GM11168 (cell line): ENCODE data around the gene SPNS1.
"Not testable (repeated sequence)": the region's sequence is repeated elsewhere in the genome, so short reads cannot be mapped to it uniquely, and the experiment has no call there.

Experiments used
- in situ Hi-C: fragments of 300-500 bp; cut with MboI; formaldehyde crosslinking; loops from one replicate; pipeline ENCODE4 v1.12.0; 2022; ENCODE audit warnings: low sequenced_read_pairs; ENCODE audit not compliant: unreplicated experiment

Gene SPNS1

DNA sequence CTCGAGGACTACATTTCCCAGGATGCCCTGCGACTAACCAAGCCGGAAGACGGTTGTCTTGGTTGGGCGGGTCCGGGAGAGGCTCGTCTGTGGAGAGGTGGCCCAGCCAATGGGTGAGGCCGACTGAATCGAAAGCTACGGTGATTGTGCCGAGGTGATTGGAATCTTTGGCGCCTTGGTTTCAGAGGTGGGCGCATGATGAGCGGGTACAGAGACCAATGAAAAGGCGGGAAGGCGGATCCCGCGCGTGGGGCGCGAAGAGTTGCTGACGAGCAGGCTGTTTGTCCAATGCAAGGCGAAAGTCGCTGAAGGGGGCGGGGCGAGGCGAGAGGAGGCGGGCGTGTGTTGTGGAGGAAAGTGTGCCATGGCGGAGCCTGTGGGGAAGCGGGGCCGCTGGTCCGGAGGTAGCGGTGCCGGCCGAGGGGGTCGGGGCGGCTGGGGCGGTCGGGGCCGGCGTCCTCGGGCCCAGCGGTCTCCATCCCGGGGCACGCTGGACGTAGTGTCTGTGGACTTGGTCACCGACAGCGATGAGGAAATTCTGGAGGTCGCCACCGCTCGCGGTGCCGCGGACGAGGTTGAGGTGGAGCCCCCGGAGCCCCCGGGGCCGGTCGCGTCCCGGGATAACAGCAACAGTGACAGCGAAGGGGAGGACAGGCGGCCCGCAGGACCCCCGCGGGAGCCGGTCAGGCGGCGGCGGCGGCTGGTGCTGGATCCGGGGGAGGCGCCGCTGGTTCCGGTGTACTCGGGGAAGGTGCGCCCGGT is 23.7 kb upstream of the SPNS1 start, which contains the start of gene NFATC2IP:
Gene NFATC2IP (plus strand): TSS at position 290 of the 762 bp plus-strand sequence. CDS start 75 bp downstream, at position 365.
- in situ Hi-C loops: no loop called here

- in situ Hi-C loops: no loop called here
Measured at GRCh38 chr16:28951410-28951943, 23.1 kb upstream of the SPNS1 start.

DNA sequence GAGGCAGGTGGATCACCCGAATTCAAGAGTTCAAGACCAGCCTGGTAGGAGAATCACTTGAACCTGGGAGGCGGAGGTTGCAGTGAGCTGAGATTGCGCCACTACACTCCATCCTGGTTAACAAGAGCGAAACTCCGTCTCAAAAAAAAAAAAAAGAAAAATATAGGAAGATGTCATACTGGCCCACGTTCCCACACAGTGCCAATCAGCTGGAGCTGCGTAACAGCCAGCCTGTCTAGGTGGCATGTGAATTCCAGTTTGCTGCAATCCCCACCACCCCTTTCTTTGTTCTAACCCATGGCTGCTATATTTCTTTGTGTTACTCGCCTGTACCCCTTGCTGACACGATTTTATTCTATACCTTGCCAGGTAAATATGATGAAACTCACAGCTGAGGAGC is 16.4 kb upstream of the SPNS1 start:
- in situ Hi-C loops: no loop called here

- in situ Hi-C loops: no loop called here
Measured at GRCh38 chr16:28958836-28959235, 15.7 kb upstream of the SPNS1 start.

DNA sequence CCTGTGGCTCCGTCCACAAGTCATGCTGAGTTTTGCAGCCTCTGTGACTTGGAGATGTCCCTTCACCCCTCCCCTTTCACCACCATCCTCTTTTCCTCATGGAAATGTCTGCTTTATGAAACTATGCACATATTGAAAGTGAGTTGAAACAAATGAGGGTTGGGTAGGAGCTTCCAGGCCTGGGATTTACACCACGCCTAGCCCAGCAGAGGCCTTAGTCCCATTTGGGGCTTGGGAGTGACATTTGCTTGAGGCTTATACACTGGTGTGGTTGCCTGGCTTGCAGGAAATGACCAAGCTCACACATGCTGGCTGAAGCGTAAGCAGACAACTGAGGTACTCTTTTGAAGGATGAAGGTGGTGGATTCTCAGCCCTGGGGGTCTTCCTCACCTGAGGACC is 10.5 kb upstream of the SPNS1 start:
- in situ Hi-C loops: no loop called here

DNA sequence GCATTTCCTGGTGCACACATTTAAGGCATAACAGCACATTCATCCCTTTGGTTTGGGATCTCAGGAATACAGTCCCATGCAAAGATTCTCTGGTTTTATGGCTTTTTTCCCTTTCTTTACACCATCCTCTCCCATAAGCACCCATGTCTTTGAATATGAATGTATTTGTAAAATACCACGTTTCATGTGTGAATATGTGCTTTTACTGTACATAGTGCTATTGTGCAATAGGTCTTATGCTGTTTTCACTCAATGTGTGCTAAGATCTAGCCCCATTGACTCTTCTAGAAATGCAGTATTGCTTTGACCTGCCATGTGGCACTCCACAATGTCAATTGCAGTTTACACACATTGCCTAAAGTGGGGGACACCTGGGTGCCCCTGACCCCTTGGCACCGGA is 10.1 kb upstream of the SPNS1 start:
- in situ Hi-C loops: no loop called here

DNA sequence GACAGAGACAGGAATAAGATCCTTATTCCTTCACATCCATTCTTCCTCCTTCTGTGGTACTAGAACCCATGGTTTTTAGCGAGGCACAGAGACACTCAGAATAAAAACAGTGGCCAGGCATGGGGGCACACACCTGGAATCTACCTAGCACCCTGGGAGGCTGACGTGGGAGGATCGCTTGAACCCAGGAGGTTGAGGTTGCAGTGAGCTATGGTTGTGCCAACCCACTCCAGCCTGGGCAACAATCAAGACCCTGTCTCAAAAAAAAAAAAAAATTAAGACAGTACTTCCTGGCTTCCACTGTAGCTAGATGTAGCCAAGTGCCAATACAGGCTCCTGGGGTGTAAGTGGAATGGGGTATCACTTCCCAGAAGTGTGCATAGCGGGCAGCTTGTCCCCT is 7.4 kb upstream of the SPNS1 start:
- in situ Hi-C loops: no loop called here

DNA sequence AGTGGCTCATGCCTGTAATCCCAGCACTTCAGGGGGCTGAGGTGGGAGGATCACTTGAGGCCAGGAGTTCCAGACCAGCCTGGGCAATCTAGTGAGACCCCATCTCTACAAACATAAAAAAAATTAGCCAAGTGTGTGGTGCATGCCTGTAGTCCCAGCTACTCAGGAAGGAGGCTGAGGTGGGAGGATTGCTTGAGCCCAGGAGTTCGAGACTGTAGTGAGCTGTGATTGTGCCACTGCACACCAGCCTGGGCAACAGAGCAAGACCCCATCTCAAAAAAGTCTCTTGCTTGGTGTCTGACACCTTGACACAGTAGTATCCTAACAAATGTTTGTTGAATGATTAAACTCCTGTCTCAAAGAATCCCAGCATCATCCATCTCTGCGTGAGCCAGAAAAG is 4.9 kb upstream of the SPNS1 start:
- in situ Hi-C loops: not testable (repeated sequence)

DNA sequence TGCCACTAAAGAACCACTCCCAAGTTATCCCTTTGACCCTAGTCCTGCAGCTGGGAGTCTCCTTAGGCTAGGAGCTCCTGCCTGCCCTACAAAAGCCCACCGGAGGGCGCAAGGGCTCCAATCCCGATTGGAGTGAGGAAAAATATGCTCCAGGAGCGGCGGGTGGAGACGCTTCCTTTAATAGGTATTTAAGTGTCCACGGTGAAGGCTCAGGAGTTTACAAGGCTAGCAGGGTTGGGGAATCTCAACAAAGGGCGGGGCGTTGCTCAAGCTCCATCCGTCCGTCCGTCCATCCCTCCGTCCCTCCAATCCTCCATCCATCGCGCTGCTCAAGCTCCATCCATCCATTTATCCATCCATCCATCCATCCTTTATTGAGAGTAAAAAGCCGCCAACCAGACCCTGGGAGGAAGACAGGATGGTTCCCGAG is 556 bp upstream of the SPNS1 start:
- in situ Hi-C loops: no loop called here

GRCh38 chr16:28975158-28975599 is 601 bp downstream of the SPNS1 start:
- in situ Hi-C loops: no loop called here

DNA sequence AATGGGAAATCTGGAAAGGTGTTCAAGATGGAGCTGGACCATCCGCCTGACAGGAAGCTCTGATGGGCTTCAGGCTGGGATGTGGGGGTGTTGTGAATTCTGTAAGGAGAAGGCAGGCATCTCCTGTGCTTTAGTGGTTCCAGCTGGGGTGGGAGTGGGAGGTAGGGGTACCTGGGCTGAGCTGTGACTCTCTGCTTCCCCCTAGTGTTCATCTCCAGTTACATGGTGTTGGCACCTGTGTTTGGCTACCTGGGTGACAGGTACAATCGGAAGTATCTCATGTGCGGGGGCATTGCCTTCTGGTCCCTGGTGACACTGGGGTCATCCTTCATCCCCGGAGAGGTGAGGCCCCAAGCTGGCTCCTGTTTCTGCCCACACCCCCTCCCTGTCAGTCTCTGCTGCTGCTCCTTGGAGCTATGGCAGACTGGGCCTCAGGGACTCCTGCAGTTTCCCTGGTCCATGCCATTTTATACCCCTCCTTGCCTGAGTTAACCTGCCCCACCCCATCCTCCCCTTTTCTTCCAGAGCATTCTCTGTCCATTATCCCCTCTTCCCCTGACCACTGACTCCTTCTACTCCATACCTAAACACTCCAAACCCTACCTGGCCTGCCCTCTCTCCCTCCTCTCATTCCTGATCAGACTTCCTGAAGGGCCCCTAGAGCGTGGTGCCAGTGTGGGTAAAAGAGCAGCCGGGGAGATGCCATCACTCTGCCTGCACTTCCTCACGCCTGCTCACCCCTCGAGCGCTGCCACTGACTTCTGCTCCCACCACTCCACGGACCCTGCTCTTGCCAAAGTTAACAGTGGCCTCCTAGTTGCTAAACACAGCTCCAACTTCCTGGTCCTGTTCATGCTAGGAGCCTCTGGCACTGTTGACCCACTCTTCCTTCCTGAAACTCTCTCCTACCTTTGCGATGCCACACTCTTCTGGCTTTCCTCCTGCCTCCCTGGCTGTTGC is 3.4 kb downstream of the SPNS1 start:
- in situ Hi-C loops: no loop called here

- in situ Hi-C loops: not testable (repeated sequence)
Measured at GRCh38 chr16:28980330-28980729, 5.8 kb downstream of the SPNS1 start.

- in situ Hi-C loops: no loop called here
Measured at GRCh38 chr16:28980929-28981328, 6.4 kb downstream of the SPNS1 start.

DNA sequence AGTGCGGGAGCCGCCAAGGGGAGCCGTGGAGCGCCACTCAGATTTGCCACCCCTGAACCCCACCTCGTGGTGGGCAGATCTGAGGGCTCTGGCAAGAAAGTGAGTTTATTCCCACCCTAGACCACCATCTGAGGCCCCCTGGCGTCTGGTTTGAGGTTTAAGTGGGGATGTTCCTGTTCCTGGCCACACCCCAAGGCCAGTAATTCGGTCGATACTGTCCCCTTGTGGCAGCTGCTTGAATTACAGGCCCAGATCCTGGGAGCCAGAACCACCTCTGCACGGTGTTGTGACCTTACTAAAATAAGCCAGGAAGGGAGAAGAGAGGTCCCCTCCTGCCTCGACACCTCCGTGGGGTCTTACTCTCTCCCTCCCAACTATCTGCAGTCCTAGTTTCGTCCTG is 6.9 kb downstream of the SPNS1 start:
- in situ Hi-C loops: no loop called here

DNA sequence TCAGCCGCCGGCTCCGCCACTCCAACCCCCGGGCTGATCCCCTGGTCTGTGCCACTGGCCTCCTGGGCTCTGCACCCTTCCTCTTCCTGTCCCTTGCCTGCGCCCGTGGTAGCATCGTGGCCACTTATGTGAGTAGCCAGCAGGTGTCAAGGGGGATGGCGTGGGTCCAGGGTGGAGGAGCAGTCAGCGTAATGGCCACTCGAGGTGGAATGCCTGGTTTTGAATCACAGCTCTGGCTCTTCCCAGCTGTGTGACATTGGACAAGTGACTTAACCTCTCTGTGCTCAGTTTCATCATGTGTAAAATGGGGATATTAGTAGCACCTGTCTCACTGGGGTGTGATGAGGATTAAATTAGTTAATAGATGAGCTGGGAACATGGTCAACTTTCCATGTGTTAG is 7.8 kb downstream of the SPNS1 start:
- in situ Hi-C loops: no loop called here

- in situ Hi-C loops: no loop called here
Measured at GRCh38 chr16:28982949-28983348, 8.4 kb downstream of the SPNS1 start.

- in situ Hi-C loops: no loop called here
Measured at GRCh38 chr16:28983644-28984043, 9.1 kb downstream of the SPNS1 start.

DNA sequence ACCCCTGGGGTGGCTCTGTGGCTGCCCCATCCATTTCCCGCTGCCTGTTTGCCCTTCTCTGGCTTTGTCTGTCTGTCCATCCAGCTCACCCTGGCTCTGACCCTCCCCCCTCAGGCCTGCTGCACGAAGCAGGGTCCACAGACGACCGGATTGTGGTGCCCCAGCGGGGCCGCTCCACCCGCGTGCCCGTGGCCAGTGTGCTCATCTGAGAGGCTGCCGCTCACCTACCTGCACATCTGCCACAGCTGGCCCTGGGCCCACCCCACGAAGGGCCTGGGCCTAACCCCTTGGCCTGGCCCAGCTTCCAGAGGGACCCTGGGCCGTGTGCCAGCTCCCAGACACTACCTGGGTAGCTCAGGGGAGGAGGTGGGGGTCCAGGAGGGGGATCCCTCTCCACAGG is 9.5 kb downstream of the SPNS1 start:
- in situ Hi-C loops: no loop called here

GRCh38 chr16:28984619-28985135 is 10.1 kb downstream of the SPNS1 start, which contains the start of gene LAT:
Gene LAT, plus strand, starts transcription at chr16:28985052. Its CDS starts 366 bp downstream, at chr16:28985418.
- in situ Hi-C loops: no loop called here

- in situ Hi-C loops: no loop called here
Measured at GRCh38 chr16:28985211-28986041, 10.8 kb downstream of the SPNS1 start.
